ENCODE measurements around the gene LRPPRC.

Gene LRPPRC

DNA sequence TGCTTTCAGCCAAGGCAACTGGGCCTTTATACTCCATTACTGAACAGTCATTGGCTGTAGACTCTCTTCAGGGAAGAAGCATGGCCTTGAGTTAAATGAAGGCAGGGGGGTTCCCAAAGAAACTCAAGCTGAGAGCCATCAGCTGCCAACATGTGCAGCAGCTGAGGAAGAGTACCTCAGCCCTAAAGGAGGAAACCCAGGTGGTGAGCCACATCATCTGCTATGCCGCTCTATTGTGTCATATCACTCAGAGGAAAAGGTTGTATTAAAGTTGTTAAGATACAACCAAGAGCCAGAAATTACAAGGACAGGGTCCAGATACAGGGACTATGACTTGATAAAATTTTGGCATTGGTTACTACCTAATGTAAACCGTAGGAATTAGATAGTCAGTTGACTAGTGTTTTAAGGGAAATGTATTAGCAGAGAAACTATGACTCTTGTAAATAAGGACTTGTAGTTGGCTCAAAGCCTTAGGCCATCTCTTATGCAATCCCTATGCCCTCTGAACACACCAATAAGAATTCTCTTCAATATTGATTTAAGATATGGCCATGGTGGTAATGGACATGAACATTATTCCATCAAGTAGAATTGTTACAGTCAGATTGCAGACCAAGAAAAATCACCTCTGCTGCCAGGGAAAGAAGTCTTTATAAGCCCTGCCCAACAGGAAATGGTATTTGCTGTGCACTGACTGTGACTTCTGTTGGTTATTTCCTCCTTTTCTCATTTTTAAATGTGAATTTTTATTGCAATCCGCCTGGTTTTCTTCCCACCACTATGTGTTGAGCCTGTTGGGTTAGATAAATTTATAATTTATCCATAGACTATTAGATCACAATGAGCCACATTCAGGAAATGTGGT is 9.2 kb upstream of the LRPPRC start:
- Mint-ChIP-seq H3K4me1 (ENCODE audit: low read depth) (peaks cover 7% of the 10 kb centered on the region), H3K4me3 (no peak overlapping the region), H3K27ac (peak overlapping the region; percentile 11), H3K36me3 (ENCODE audit: low read depth) (no peaks in the 10 kb centered on the region), H3K27me3 (ENCODE audit: low read depth) (peaks cover 15% of the 10 kb centered on the region), H3K9me3 (no peaks in the 10 kb centered on the region)

DNA sequence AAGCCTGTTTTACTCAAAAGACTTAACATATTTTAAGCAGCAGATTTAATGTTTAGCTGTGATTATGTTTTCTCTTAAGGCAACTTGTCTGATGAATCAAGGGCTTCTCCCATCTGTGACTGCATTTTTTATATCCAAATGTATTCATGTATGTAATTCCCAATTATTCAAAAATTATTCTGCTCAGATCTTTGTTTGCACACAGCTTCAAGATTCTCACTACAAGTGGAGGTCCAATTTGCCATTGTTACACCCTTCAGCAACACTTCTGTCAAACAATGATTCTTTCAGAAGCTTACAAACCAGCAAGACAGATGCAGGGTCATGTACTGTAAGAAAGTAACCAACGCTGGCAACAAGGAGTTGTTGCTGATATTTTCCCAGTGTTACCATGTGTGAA is 5.9 kb upstream of the LRPPRC start:
- peaks cover 6% of the 10 kb centered on the region for H3K27me3 Mint-ChIP-seq (ENCODE audit: low read depth)
- H3K4me3 Mint-ChIP-seq: no peak overlapping the region

GRCh38 chr2:43998263-43998662 is 2.5 kb upstream of the LRPPRC start:
- peaks cover 4% of the 10 kb centered on the region for H3K36me3 Mint-ChIP-seq (ENCODE audit: low read depth)
- peaks cover 6% of the 10 kb centered on the region for H3K27me3 Mint-ChIP-seq (ENCODE audit: low read depth)
- no peaks in the 10 kb centered on the region for H3K9me3 Mint-ChIP-seq
- peak overlapping the region; percentile 11 for H3K4me3 Mint-ChIP-seq
- H3K4me1 Mint-ChIP-seq (ENCODE audit: low read depth): peaks cover 18% of the 10 kb centered on the region
- no peak overlapping the region for H3K27ac Mint-ChIP-seq

More for the DNA sequence above, 5.9 kb upstream of the LRPPRC start:
- peaks cover 7% of the 10 kb centered on the region for H3K4me1 Mint-ChIP-seq (ENCODE audit: low read depth)
- H3K27ac Mint-ChIP-seq: no peak overlapping the region
- no peaks in the 10 kb centered on the region for H3K9me3 Mint-ChIP-seq
- no peaks in the 10 kb centered on the region for H3K36me3 Mint-ChIP-seq (ENCODE audit: low read depth)

DNA sequence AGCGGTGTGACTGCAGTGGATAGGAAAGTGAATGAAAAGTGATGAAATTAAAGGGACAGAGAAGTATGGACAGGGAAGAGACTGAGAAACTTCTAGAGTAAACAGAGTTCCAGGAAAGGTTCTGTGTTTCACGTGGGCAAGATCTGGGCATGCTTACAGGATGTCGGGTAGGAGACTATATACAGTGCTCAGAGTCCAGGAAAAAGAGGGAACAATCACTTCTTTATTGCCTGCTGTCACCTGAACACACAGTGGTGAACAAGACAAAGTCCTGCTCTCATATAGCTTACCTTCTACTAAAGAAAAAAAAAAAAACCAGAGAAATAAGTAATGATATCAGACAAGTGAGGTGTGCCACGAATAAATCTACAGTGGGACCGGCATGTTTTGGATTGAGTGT is 2.4 kb downstream of the LRPPRC start:
- Mint-ChIP-seq H3K27me3 (ENCODE audit: low read depth) (no peaks in the 10 kb centered on the region), H3K4me3 (peak overlapping the region; percentile 89), H3K9me3 (no peaks in the 10 kb centered on the region), H3K36me3 (ENCODE audit: low read depth) (peaks cover 24% of the 10 kb centered on the region), H3K4me1 (ENCODE audit: low read depth) (peaks cover 40% of the 10 kb centered on the region), H3K27ac (peak overlapping the region; percentile 18)

GRCh38 chr2:43989545-43989944 is 6.2 kb downstream of the LRPPRC start:
- Mint-ChIP-seq H3K4me1 (ENCODE audit: low read depth) (peaks cover 39% of the 10 kb centered on the region), H3K4me3 (no peak overlapping the region), H3K36me3 (ENCODE audit: low read depth) (peaks cover 27% of the 10 kb centered on the region), H3K9me3 (no peaks in the 10 kb centered on the region), H3K27ac (no peak overlapping the region), H3K27me3 (ENCODE audit: low read depth) (no peaks in the 10 kb centered on the region)

DNA sequence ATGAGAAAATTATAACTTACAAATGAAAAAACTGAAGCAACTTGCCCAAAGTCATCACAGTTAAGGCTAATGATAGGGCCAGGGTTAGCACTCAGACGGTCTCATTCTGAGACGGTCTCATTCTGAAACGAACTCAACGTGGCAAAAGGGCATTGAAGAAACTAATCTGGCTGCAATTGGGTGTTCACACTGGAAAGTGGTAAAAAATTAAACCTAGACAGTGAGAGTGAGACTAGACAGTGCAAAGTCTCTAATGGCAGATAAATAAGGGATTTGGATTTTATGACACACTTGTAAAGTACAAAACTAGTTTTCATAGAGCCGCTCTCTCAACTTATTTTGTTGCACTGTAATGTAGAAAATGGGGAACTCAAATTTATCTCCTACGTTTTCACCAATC is 9.2 kb downstream of the LRPPRC start:
- Mint-ChIP-seq H3K27me3 (ENCODE audit: low read depth) (no peaks in the 10 kb centered on the region), H3K27ac (no peak overlapping the region), H3K4me3 (no peak overlapping the region), H3K9me3 (no peaks in the 10 kb centered on the region), H3K36me3 (ENCODE audit: low read depth) (peaks cover 14% of the 10 kb centered on the region), H3K4me1 (ENCODE audit: low read depth) (peaks cover 19% of the 10 kb centered on the region)

DNA sequence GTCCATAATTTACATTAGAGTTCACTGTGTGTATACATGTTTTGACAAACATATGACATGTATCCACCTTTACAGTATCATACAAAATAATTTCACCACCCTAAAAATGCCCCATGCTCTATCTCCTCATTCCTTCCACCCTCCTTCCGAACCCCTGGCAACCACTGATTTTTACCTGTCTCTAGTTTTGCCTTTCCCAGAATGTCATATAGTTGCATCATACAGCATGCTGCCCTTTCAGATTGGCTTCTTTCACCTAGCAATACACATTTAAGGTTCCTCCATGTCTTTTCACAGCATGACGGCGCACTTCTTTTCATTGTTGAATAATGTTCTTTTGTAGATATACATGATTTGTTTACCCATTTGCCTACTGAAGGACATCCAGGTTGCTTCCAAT is 10.4 kb downstream of the LRPPRC start:
- H3K9me3 Mint-ChIP-seq: no peaks in the 10 kb centered on the region
- no peak overlapping the region for H3K4me3 Mint-ChIP-seq
- peaks cover 16% of the 10 kb centered on the region for H3K4me1 Mint-ChIP-seq (ENCODE audit: low read depth)
- H3K27ac Mint-ChIP-seq: no peak overlapping the region
- no peaks in the 10 kb centered on the region for H3K27me3 Mint-ChIP-seq (ENCODE audit: low read depth)
- peaks cover 13% of the 10 kb centered on the region for H3K36me3 Mint-ChIP-seq (ENCODE audit: low read depth)

GRCh38 chr2:43984533-43984932 is 11.3 kb downstream of the LRPPRC start:
- Mint-ChIP-seq H3K27me3 (ENCODE audit: low read depth) (no peaks in the 10 kb centered on the region), H3K4me1 (ENCODE audit: low read depth) (peaks cover 15% of the 10 kb centered on the region), H3K27ac (no peak overlapping the region), H3K9me3 (no peaks in the 10 kb centered on the region), H3K4me3 (no peak overlapping the region), H3K36me3 (ENCODE audit: low read depth) (peaks cover 11% of the 10 kb centered on the region)

- Mint-ChIP-seq H3K36me3 (ENCODE audit: low read depth) (peaks cover 12% of the 10 kb centered on the region), H3K4me3 (no peak overlapping the region), H3K27ac (no peak overlapping the region), H3K27me3 (ENCODE audit: low read depth) (no peaks in the 10 kb centered on the region), H3K4me1 (ENCODE audit: low read depth) (peaks cover 11% of the 10 kb centered on the region), H3K9me3 (no peaks in the 10 kb centered on the region)
Measured at GRCh38 chr2:43980902-43981301, 14.9 kb downstream of the LRPPRC start.

GRCh38 chr2:43977677-43978375 is 18.0 kb downstream of the LRPPRC start:
- Mint-ChIP-seq H3K36me3 (ENCODE audit: low read depth) (peaks cover 26% of the 10 kb centered on the region), H3K27me3 (ENCODE audit: low read depth) (no peaks in the 10 kb centered on the region), H3K4me3 (no peak overlapping the region), H3K27ac (no peak overlapping the region), H3K4me1 (ENCODE audit: low read depth) (peaks cover 1% of the 10 kb centered on the region), H3K9me3 (no peaks in the 10 kb centered on the region)

GRCh38 chr2:43960921-43961320 is 34.9 kb downstream of the LRPPRC start:
- H3K27ac Mint-ChIP-seq: no peak overlapping the region
- no peaks in the 10 kb centered on the region for H3K9me3 Mint-ChIP-seq
- H3K4me1 Mint-ChIP-seq (ENCODE audit: low read depth): peaks cover 4% of the 10 kb centered on the region
- H3K4me3 Mint-ChIP-seq: no peak overlapping the region
- no peaks in the 10 kb centered on the region for H3K27me3 Mint-ChIP-seq (ENCODE audit: low read depth)
- peaks cover 37% of the 10 kb centered on the region for H3K36me3 Mint-ChIP-seq (ENCODE audit: low read depth)

- Mint-ChIP-seq H3K27ac (no peak overlapping the region), H3K27me3 (ENCODE audit: low read depth) (no peaks in the 10 kb centered on the region), H3K36me3 (ENCODE audit: low read depth) (peaks cover 40% of the 10 kb centered on the region), H3K4me1 (ENCODE audit: low read depth) (peaks cover 9% of the 10 kb centered on the region), H3K4me3 (no peak overlapping the region), H3K9me3 (no peaks in the 10 kb centered on the region)
Measured at GRCh38 chr2:43958397-43959275, 37.2 kb downstream of the LRPPRC start.

GRCh38 chr2:43950383-43951008 is 45.3 kb downstream of the LRPPRC start:
- Mint-ChIP-seq H3K27ac (no peak overlapping the region), H3K4me3 (no peak overlapping the region), H3K36me3 (ENCODE audit: low read depth) (peaks cover 31% of the 10 kb centered on the region), H3K4me1 (ENCODE audit: low read depth) (peaks cover 5% of the 10 kb centered on the region), H3K27me3 (ENCODE audit: low read depth) (no peaks in the 10 kb centered on the region), H3K9me3 (no peaks in the 10 kb centered on the region)

- H3K9me3 Mint-ChIP-seq: no peaks in the 10 kb centered on the region
- no peak overlapping the region for H3K4me3 Mint-ChIP-seq
- no peak overlapping the region for H3K27ac Mint-ChIP-seq
- peaks cover 33% of the 10 kb centered on the region for H3K36me3 Mint-ChIP-seq (ENCODE audit: low read depth)
- H3K4me1 Mint-ChIP-seq (ENCODE audit: low read depth): no peaks in the 10 kb centered on the region
- no peaks in the 10 kb centered on the region for H3K27me3 Mint-ChIP-seq (ENCODE audit: low read depth)
Measured at GRCh38 chr2:43948370-43948769, 47.4 kb downstream of the LRPPRC start.

Measured in T-helper 1 cell treated with Interleukin-12 subunit alpha and Interleukin-12 subunit beta and Interleukin-4 antibody, amounts not matched to agents 30 μg/mL and 1 μg/mL, for 36 hours (primary cell).